ENCODE measurements around the gene PEAR1. TPM values are rescaled to one million over a fixed set of nuclear protein-coding genes. Genes with fewer than 3 reads are reported as not detected.
A peak's percentile ranks its signal among the peaks of the same experiment; 100 is the strongest.

Gene PEAR1
- total RNA-seq, 1 donor from 2014 or later: 11.5 TPM

DNA sequence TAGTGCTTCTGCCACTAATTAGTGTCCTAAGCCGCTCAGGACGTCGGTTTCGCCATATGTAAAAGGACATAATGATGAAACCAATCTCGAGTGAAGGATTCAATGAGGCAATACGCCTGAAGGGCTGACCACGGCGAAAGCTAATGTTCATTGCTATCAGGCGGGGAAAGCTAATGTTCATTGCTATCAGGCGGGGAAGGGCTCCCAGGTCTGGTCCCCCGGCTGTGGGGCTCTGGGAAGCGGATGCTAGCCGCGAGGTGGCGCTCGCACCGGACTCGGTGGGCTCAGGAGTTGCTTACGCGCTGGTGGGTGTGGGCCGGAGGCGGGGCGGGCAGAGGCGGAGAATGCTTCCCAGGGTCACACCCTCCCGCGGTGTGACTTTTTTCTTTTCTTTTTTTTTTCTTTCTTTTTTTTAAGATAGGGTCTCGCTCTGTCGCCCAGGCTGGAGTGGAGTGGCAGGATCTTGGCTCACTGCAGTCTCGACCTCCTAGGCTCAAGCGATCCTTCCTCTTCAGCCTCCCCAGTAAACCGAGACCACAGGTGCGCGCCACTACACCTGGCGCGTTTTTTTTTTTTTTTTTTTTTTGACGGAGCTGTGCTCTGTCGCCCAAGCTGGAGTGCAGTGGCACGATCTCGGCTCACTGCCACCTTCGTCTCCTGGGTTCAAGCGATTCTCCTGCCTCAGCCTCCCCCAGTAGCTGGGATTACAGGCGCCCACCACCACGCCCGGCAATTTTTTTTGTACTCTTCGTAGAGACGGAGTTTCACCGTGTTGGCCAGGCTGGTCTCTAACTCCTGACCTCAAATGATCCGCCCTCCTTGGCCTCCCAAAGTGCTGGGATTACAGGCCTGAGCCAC is 1.1 kb upstream of the PEAR1 start:
- DNase-seq (ENCODE audit: extremely low spot score in 2 of 2): peak in 1 of 2 donors; percentile 94
- intact Hi-C loops (cut with DNase I): no loop called here
- H3K4me3 ChIP-seq: peak overlapping the region; percentile 44 to 54
- H3K27me3 ChIP-seq: no peaks in the 10 kb centered on the region
- TF ChIP-seq POLR2A (IDR thresholded peaks at IDR 0.05): no peak
- TF ChIP-seq POLR2AphosphoS5 (IDR thresholded peaks at IDR 0.05; ENCODE audit: insufficient read depth in 1 of 2, low read depth in 1 of 2): peak; percentile 66 to 74
- TF ChIP-seq, protein P1, sequence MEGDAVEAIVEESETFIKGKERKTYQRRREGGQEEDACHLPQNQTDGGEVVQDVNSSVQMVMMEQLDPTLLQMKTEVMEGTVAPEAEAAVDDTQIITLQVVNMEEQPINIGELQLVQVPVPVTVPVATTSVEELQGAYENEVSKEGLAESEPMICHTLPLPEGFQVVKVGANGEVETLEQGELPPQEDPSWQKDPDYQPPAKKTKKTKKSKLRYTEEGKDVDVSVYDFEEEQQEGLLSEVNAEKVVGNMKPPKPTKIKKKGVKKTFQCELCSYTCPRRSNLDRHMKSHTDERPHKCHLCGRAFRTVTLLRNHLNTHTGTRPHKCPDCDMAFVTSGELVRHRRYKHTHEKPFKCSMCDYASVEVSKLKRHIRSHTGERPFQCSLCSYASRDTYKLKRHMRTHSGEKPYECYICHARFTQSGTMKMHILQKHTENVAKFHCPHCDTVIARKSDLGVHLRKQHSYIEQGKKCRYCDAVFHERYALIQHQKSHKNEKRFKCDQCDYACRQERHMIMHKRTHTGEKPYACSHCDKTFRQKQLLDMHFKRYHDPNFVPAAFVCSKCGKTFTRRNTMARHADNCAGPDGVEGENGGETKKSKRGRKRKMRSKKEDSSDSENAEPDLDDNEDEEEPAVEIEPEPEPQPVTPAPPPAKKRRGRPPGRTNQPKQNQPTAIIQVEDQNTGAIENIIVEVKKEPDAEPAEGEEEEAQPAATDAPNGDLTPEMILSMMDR (IDR thresholded peaks at IDR 0.05): peak; percentile 52 to 90 (median 84)
- H3K9me3 ChIP-seq: no peaks in the 10 kb centered on the region
- peak overlapping the region; percentile 89 for H3K27ac ChIP-seq
- no peaks in the 10 kb centered on the region for H3K36me3 ChIP-seq
- H3K4me1 ChIP-seq: peaks cover 32% of the 10 kb centered on the region

DNA sequence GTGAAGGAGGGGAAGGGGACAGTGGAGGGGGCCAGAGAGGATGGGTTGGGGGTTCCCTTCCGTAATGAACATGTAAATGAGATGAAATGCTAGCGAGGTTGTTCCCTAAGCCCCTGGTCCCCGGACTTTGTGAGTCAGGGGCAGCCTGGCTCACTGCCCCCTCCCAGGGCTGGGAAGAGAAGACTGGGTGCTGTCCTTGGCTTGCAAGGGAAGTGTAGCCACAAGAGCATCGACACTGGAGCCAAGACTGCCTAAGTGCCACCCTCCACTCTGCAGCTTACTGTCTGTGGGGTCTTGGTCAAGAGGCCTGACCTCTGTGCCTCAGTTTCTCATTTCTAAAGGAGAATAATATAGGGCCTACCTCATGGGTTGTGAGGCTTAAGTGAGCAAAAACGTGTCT is 483 bp downstream of the PEAR1 start:
- intact Hi-C loops (cut with DNase I): no loop called here
- Histone ChIP-seq H3K27ac (peak overlapping the region; percentile 89), H3K27me3 (no peaks in the 10 kb centered on the region), H3K4me1 (peaks cover 37% of the 10 kb centered on the region), H3K36me3 (no peaks in the 10 kb centered on the region), H3K4me3 (peak overlapping the region; percentile 44 to 54), H3K9me3 (no peaks in the 10 kb centered on the region)
- no peak for DNase-seq (ENCODE audit: extremely low spot score in 2 of 2)
- TF ChIP-seq POLR2A (IDR thresholded peaks at IDR 0.05): no peak
- no peak for TF ChIP-seq POLR2AphosphoS5 (IDR thresholded peaks at IDR 0.05; ENCODE audit: insufficient read depth in 1 of 2, low read depth in 1 of 2)
- TF ChIP-seq, protein P1 (IDR thresholded peaks at IDR 0.05): no peak

DNA sequence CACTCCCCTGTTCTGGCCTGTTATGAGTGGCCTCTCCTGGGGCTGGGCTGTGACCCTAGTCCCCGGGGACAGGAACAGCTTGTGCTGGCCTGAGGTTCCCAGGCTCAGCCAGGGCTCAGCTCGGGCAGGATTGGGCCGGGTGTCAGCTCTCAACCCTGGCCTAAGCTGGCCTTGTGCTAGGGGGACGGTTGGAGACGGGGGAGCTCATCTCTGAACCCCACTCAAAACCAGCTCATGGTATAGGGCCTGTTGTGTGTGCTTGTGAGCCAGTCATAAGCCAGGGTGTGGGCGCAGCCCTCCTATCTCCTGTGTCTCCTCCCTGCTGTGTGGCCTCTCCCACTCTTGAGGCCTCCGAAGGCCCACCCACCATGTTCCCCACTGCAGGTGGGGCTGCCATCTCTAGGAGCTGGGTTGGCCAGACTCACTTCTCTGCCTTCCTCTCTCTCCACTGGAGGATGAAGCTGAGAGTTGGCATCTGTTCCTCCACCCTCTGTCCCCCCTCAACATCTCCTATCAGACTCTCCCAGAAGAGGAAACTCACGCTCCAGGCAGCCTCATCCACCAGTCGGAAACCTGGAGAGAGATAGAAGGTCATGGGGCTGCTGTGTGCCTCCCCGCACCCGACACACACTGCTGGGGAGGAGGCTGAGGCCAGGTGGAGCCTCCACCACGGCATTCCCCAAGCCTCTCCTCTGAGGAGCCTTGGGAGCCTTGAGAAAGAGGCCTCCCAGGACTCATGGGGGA is 1.4 kb downstream of the PEAR1 start:
- Histone ChIP-seq H3K27me3 (no peaks in the 10 kb centered on the region), H3K4me1 (peaks cover 45% of the 10 kb centered on the region), H3K4me3 (peak overlapping the region; percentile 44 to 54), H3K27ac (peak overlapping the region; percentile 89), H3K9me3 (no peaks in the 10 kb centered on the region), H3K36me3 (no peaks in the 10 kb centered on the region)
- DNase-seq (ENCODE audit: extremely low spot score in 2 of 2): no peak
- intact Hi-C loops (cut with DNase I): no loop called here
- TF ChIP-seq POLR2A (IDR thresholded peaks at IDR 0.05) (no peak), POLR2AphosphoS5 (IDR thresholded peaks at IDR 0.05; ENCODE audit: insufficient read depth in 1 of 2, low read depth in 1 of 2) (peak in 1 of 2 donors; percentile 48)

DNA sequence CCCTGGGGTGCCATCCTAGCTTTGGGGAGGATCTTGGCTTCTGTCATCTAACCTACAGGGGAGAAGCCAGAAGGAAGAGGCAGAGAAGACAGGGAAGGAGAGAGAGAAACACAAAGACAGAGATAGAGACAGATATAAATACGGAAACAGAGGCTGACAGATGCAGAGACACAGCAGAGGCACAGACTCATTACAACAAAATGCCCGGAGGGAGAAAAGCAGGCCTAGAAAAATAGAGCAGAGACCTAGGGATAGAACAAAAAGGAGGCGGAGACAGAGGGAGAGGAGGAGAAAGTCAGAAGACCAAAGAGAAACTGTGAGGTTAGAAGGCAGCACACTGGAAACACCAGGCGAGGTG is 1.9 kb downstream of the PEAR1 start:
- TF ChIP-seq, protein P1 (IDR thresholded peaks at IDR 0.05): no peak
- TF ChIP-seq POLR2A (IDR thresholded peaks at IDR 0.05) (no peak), POLR2AphosphoS5 (IDR thresholded peaks at IDR 0.05; ENCODE audit: insufficient read depth in 1 of 2, low read depth in 1 of 2) (no peak)
- H3K27me3 ChIP-seq: no peaks in the 10 kb centered on the region
- peak overlapping the region; percentile 89 for H3K27ac ChIP-seq
- intact Hi-C loops (cut with DNase I): no loop called here
- no peaks in the 10 kb centered on the region for H3K36me3 ChIP-seq
- H3K4me1 ChIP-seq: peaks cover 50% of the 10 kb centered on the region
- no peaks in the 10 kb centered on the region for H3K9me3 ChIP-seq
- DNase-seq (ENCODE audit: extremely low spot score in 2 of 2): no peak
- H3K4me3 ChIP-seq: peak overlapping the region in 1 of 2 donors; percentile 44

DNA sequence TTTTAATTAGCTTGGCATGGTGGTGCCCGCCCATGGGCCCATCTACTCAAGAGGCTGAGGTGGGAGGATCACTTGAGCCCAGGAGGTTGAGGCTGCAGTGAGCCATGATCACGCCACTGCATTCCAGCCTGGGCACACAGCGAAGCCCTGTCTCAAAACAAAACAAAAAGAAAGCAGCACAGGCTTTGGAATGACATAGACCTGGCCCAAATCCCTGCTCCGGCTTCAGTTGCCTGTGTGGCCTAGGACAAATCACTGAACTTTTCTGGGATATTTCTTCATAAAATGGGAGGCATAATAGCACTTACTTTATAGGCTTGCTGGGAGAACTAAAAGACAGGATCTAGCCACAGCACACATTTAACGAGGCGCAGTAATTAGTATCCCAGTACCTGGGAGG is 2.4 kb downstream of the PEAR1 start:
- Histone ChIP-seq H3K9me3 (no peaks in the 10 kb centered on the region), H3K36me3 (no peaks in the 10 kb centered on the region), H3K27me3 (no peaks in the 10 kb centered on the region), H3K4me3 (no peak overlapping the region), H3K27ac (peak overlapping the region; percentile 89), H3K4me1 (peaks cover 55% of the 10 kb centered on the region)
- TF ChIP-seq POLR2A (IDR thresholded peaks at IDR 0.05): no peak
- TF ChIP-seq, protein P1 (IDR thresholded peaks at IDR 0.05): no peak
- no peak for TF ChIP-seq POLR2AphosphoS5 (IDR thresholded peaks at IDR 0.05; ENCODE audit: insufficient read depth in 1 of 2, low read depth in 1 of 2)
- intact Hi-C loops (cut with DNase I): no loop called here
- DNase-seq (ENCODE audit: extremely low spot score in 2 of 2): no peak
